HG02588 (cell line): ENCODE data around the gene LHPP.
A peak's percentile ranks its signal among the peaks of the same experiment; 100 is the strongest.
"Not testable (repeated sequence)": the region's sequence is repeated elsewhere in the genome, so short reads cannot be mapped to it uniquely, and the experiment has no call there.

Experiments used
- ATAC-seq: cut with Tn5 transposase; IDR thresholded peaks from one replicate; pipeline ENCODE4 v1.9.1; 2021; ENCODE audit warnings: mild to moderate bottlenecking, moderate library complexity; ENCODE audit not compliant: unreplicated experiment

LHPP gene

GRCh38 chr10:124535731-124536495 lies 74.3 kb downstream of the LHPP start:
- no peak for ATAC-seq

DNA sequence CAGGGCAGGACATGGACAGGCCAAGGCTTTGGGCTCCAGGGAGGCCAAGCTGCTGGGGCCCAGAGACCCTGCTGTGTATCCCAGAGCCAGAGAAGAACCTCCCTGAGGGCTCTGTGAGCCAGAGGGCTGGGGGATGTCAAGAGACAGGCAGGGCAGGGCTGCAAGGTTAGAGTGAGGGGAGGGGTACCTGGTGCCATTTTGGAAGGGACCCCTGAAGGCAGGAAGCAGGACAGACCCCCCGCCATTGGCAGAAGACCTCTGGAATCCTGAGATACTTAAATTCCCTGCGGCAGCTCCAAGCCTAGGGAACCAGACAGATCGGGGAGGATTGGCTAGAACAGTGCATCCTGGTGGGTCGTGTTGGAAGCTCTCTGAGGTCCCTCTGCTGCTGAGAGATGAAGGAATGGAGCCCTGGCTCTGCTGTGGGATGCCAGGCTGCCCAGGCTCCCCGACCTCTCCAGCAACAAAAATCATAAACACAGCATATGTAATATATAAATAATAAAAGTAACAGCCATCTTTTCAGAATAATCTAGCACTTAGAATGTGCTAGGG lies 75.0 kb downstream of the LHPP start:
- no peak for ATAC-seq

- no peak for ATAC-seq
These were observed 75.6 kb downstream of the LHPP start for GRCh38 chr10:124537166-124537725.

GRCh38 chr10:124537891-124538290 lies 76.3 kb downstream of the LHPP start:
- ATAC-seq: no peak

DNA sequence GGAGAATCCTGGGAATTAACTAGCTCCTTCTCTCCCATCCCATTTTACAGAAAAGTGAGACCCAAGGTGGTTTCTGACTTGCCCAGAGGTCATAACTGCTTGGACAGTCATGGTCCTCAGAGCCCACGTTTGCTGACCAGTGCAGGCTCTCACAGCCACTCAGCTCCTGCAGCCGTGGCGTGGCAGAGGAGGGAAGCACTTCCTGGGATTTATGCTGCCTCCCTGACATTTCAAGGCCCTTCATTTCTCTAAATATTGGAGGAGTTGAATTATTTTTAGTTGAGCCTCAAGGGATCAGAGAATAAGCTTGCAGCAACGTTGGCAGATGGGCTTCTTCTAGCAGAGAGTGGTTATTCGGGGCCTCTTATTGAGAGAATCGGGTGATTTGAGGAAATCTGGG lies 77.1 kb downstream of the LHPP start:
- no peak for ATAC-seq

GRCh38 chr10:124539935-124540641 lies 78.5 kb downstream of the LHPP start:
- peak; percentile 45 for ATAC-seq

GRCh38 chr10:124541076-124541903 lies 79.7 kb downstream of the LHPP start:
- ATAC-seq: no peak

- no peak for ATAC-seq
These were observed 80.7 kb downstream of the LHPP start for GRCh38 chr10:124542336-124542735.

- no peak for ATAC-seq
These were observed 81.5 kb downstream of the LHPP start for GRCh38 chr10:124543146-124543545.

DNA sequence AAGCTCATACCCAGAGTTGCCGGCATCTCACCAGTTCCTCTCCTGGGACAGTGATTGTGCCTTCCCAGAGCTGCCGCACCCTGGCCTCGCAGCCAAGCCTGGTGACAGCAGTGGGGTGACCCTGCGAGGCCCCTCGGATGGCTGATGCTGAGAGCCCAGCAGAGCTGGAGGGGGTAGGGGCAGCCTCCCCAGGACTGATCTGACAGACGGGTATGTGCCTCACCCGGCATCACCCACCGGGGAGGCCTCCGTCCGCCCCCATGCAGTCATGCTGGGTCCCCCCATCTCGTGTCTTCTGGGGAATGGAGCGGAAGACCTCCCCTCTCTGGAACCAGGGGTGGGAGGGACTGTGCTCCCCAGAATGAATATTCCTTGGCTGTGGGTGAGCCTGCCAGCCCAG lies 82.3 kb downstream of the LHPP start:
- ATAC-seq: no peak

- no peak for ATAC-seq
These were observed 83.1 kb downstream of the LHPP start for GRCh38 chr10:124544711-124545110.

DNA sequence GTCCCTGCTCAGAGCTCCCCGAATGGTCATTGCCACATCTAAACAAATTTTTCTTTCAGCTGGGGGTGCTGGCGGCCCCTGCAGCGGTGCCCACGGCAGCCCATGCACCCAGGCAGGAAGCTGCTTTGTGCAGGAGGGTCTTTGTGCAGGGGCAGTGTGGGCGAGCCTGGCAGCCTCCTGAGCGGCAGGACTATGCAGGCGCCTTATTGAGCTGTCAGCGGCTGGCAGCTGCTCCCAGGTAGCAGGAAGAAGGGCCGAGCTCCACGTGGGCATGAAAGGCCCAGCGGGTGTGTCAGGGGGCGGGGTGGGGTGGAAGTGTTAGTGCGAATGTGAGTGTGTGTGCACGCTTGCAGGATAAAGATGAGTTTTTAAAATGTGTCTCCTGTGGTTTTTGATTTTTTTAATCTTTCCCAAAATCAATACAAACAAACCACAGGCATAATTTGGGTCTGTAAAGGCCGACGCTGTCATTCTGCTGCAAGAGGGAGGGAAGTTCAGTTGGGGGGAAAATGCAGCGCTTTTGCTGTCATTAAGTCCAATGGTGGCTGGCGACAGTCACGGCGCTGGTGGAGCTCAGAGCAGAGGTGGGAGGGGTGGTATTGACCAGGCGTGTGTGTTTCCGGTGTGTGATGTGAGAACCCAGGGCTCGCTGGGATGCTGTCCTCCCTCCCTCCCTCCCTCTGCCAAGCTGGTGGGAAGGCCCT lies 83.9 kb downstream of the LHPP start:
- no peak for ATAC-seq

GRCh38 chr10:124546055-124546369 lies 84.4 kb downstream of the LHPP start:
- no peak for ATAC-seq

DNA sequence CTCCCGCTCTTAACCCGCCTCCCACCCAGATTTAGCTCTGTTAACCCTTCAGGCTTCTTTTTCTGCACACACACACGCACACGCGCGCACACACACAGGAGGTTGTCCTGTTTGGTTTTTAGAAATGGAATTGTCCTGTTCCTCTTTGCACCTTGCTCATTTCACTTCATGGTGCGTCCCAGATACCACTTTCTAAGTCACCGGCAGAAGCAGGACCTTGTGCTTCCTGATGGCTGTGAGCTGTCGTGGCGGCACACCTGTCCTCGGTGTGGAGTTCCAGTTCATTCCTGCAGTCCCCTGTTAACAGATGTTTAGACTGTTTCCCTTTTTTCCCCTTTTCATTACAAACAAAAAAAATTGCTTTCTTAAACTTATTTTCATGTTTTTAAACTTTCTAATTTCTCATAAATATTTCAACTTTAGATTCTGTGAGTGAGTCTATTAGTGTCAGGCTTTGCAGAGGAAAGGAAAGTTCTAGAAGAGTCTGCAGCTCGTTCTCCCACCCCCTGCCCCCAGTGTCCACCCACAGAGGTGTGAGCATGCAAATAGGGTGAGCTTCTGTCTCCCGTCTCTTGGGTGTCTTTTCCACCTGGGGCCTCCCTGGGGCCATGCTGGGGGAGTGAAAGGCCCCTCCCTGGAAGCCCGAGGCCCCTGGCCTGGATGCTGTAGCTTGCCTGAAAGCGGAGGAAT lies 85.5 kb downstream of the LHPP start:
- no peak for ATAC-seq

DNA sequence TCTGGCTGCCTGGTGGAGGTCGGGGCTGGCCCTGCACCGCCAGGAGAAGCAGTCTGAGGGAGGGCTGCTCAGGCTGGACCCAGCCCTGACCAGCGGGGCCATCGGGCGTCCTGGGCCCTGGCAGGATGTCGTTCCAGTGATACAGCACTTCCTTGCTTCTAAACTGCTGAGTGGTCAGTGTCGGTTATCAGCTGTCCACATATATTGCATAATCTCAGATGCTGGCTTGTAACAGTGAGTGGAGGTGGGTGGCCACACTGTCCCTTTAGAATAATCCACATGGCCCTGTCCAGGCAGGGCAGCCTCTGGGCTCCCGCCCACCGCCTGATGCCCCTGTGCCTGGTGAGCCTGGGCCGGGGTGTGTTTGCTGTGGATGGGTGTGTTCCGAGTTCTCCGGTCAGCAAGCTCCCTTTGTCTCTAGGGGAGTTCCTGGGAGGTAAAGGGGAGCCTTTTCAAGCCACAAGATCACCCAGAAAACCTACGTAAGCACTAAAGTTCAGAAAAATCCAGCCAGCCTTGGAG lies 86.1 kb downstream of the LHPP start:
- ATAC-seq: no peak

- ATAC-seq: not testable (repeated sequence)
These were observed 87.5 kb downstream of the LHPP start for GRCh38 chr10:124549171-124549570.

DNA sequence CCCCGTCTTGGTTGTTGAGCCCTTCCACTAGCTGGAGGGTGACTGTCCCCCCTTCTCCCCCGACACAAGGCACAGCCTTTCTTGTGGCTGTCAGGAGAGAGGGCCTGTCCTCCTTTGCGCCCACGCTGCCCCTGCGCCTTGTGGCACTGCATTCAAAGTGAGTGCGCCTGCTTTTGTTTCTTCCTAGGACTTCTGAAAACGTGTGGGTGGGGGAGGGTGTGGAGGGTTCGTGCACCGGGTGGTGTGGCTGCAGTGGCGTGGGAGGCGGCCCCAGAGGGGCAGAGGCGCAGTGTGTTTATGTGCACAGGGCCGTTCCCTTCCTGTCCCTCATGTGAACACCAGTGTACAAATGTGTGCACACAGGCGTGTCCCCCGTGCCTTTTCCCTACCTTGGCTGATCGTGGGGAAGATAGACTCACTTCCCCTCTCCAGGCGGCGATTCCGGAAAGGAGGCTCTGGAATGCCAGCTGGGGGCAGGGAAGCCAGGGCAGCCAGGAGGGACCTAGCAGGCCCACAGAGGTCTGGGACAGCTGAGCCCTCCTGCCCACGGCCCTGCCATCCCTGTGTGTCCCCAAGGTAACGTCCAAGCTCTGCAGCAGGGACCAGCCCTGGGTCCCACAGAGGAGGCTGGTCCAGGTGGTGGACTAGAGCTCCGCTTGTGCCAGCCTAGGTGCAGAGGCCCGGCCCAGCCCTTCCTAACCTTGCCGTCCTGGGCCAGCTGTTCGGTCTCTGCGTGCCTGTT lies 88.8 kb downstream of the LHPP start:
- ATAC-seq: peak; percentile 49

- ATAC-seq: no peak
These were observed 89.5 kb downstream of the LHPP start for GRCh38 chr10:124551097-124551496.

GRCh38 chr10:124551755-124552154 lies 90.1 kb downstream of the LHPP start:
- no peak for ATAC-seq
